Osteocyte (in vitro differentiated cells): ENCODE data around the gene C11orf71. TPM values are rescaled to one million over a fixed set of nuclear protein-coding genes. Genes with fewer than 3 reads are reported as not detected.

Experiments
- DNase-seq: peaks from one replicate; pipeline ENCODE4 v3.0.0; 2021; ENCODE audit warnings: mixed read lengths; ENCODE audit not compliant: unreplicated experiment; ENCODE audit errors: extremely low spot score
- H3K27ac Mint-ChIP-seq: one replicate; pipeline ENCODE4 v1.8.0; 2021; ENCODE audit warnings: mild to moderate bottlenecking, mixed read lengths; ENCODE audit not compliant: unreplicated experiment
- H3K27me3 Mint-ChIP-seq: one replicate; pipeline ENCODE4 v1.8.0; 2021; ENCODE audit warnings: mixed read lengths; ENCODE audit not compliant: unreplicated experiment
- H3K36me3 Mint-ChIP-seq: one replicate; pipeline ENCODE4 v1.8.0; 2021; ENCODE audit warnings: mixed read lengths; ENCODE audit not compliant: unreplicated experiment
- H3K4me1 Mint-ChIP-seq: one replicate; pipeline ENCODE4 v1.8.0; 2021; ENCODE audit warnings: mixed read lengths; ENCODE audit not compliant: unreplicated experiment
- H3K4me3 Mint-ChIP-seq: one replicate; pipeline ENCODE4 v1.8.0; 2021; ENCODE audit warnings: mild to moderate bottlenecking, moderate library complexity, mixed read lengths; ENCODE audit not compliant: unreplicated experiment
- H3K9me3 Mint-ChIP-seq: one replicate; pipeline ENCODE4 v1.8.0; 2021; ENCODE audit warnings: mixed read lengths; ENCODE audit not compliant: unreplicated experiment
- total RNA-seq: library from RNA; stranded (reverse); gene quantifications from 2 replicates; pipeline ENCODE4 v1.2.1, GENCODE V29; 2021
- TF ChIP-seq, protein P1 (sequence below): fragments of 200-600 bp; sonication (generic); IDR thresholded peaks from 2 replicates; pipeline ENCODE4 v1.5.0; 2021; ENCODE audit warnings: antibody characterized with exemption, mild to moderate bottlenecking, moderate library complexity

The C11orf71 gene
- total RNA-seq, 1 donor from 2014 or later = 6.8 TPM

DNA sequence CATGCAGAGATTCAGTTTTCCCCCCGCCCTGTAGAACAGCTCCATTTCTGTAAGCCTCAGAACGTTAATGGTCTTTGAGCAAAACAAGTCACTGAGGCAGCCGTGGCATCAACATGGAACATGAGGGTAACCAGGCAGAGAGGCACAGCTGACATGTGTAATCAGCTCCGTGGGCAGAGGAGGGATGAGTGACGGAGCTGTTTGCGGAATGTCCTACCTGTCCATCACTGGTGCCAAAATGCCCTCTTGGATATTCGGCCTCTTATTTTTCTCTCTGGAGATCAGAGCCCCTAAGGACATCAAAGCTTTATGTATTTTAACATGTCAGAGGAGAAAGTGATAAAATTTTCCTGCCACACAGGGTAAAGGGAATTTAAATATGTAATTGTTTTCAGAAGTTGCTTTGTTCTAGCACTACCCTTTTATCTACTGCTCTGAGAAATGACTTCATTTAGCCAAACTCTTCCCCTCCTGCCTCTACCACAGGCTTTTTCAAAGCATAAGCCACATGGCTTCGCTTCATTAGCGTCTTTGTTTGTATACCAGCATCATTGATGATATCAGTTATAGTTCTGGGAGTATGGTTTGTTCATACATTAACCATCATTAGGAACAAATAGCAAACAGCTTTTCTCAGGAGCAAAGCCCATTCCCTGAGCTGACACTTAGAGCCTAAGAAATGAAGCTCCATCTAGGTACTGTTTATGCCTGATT lies 32.9 kb downstream of the C11orf71 start:
- no peaks in the 10 kb centered on the region for H3K27me3 Mint-ChIP-seq

DNA sequence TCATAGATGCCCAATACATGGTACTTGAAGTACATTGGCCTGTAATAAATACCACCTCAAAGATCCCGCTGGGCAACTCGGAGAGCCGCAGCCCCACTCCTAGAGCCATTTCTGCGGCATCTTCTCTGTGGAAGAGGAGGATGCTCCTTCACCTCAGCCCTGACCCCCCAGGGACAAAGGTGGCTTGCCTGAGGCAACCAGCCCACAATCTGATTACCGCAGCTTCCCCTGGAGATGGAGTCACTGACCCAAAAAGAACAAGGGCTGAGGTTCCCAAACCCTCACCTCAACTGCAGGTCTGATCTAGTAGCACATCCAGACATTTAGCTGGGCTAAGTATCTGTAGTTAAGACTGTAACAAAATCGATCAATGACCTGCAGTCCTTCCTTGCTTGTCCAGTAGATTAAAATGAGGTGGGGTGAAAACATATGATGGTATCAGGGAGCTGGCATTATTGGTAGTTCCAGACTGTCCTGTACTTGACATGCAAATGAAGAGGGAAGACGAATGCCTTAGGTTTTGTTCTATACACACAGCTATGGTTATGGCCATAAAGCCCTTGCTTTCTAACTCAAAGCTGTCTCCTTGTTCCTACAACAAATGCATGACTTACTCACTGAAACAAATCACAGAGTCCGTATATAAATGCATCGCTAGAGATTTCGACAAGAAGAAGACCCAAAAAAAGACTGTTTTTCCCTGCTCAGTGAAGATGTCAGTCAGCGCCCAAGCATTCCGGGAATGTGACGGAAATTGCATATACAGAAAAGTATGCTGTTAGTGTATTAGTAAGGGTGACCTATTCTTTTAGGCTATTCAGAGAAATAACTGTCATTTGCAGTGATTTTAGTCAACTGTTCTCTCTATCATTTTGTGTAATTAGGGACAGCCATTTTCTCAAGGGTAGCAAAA lies 33.7 kb downstream of the C11orf71 start:
- Mint-ChIP-seq H3K27me3 (no peaks in the 10 kb centered on the region), H3K4me3 (peak overlapping the region; percentile 53), H3K4me1 (peaks cover 25% of the 10 kb centered on the region), H3K36me3 (no peaks in the 10 kb centered on the region), H3K27ac (peak overlapping the region; percentile 94), H3K9me3 (no peaks in the 10 kb centered on the region)
- TF ChIP-seq, protein P1, sequence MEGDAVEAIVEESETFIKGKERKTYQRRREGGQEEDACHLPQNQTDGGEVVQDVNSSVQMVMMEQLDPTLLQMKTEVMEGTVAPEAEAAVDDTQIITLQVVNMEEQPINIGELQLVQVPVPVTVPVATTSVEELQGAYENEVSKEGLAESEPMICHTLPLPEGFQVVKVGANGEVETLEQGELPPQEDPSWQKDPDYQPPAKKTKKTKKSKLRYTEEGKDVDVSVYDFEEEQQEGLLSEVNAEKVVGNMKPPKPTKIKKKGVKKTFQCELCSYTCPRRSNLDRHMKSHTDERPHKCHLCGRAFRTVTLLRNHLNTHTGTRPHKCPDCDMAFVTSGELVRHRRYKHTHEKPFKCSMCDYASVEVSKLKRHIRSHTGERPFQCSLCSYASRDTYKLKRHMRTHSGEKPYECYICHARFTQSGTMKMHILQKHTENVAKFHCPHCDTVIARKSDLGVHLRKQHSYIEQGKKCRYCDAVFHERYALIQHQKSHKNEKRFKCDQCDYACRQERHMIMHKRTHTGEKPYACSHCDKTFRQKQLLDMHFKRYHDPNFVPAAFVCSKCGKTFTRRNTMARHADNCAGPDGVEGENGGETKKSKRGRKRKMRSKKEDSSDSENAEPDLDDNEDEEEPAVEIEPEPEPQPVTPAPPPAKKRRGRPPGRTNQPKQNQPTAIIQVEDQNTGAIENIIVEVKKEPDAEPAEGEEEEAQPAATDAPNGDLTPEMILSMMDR = no peak
- DNase-seq = no peak

More for the DNA sequence above, 32.9 kb downstream of the C11orf71 start:
- Mint-ChIP-seq H3K27ac (peak overlapping the region; percentile 94), H3K4me3 (peak overlapping the region; percentile 53), H3K4me1 (peaks cover 25% of the 10 kb centered on the region), H3K36me3 (no peaks in the 10 kb centered on the region), H3K9me3 (no peaks in the 10 kb centered on the region)
- DNase-seq = no peak
- TF ChIP-seq, protein P1 = no peak

GRCh38 chr11:114362958-114363357 lies 37.4 kb downstream of the C11orf71 start:
- TF ChIP-seq, protein P1 = no peak
- H3K4me3 Mint-ChIP-seq = no peak overlapping the region
- H3K27ac Mint-ChIP-seq = no peak overlapping the region
- H3K9me3 Mint-ChIP-seq = no peaks in the 10 kb centered on the region
- no peaks in the 10 kb centered on the region for H3K27me3 Mint-ChIP-seq
- H3K36me3 Mint-ChIP-seq = no peaks in the 10 kb centered on the region
- DNase-seq = no peak
- peaks cover 37% of the 10 kb centered on the region for H3K4me1 Mint-ChIP-seq

DNA sequence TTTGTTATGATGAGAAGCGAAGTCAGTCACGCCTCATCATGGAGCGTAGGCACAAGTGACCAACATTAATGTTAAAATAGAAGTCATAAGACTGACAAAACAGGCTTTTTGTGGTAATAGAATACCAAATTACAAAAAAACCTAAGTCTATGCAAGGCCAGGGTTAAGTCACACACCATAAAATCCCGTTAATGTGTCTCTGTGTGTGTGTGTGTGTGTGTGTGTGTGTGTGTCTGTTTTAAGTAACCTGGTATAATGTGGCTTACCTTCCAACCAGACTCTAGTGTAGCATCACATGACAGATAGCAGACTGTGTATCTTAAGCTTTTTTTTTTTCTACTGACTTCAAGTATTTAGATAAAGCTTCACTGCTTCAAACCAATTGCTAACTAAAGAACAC lies 38.0 kb downstream of the C11orf71 start:
- Mint-ChIP-seq H3K4me3 (no peak overlapping the region), H3K27ac (no peak overlapping the region), H3K4me1 (peaks cover 31% of the 10 kb centered on the region), H3K9me3 (no peaks in the 10 kb centered on the region), H3K36me3 (no peaks in the 10 kb centered on the region), H3K27me3 (no peaks in the 10 kb centered on the region)
- no peak for DNase-seq
- TF ChIP-seq, protein P1 = no peak

GRCh38 chr11:114359342-114359741 lies 41.0 kb downstream of the C11orf71 start:
- DNase-seq = no peak
- no peak overlapping the region for H3K4me3 Mint-ChIP-seq
- TF ChIP-seq, protein P1 = no peak
- no peaks in the 10 kb centered on the region for H3K9me3 Mint-ChIP-seq
- no peaks in the 10 kb centered on the region for H3K36me3 Mint-ChIP-seq
- H3K27me3 Mint-ChIP-seq = no peaks in the 10 kb centered on the region
- no peak overlapping the region for H3K27ac Mint-ChIP-seq
- H3K4me1 Mint-ChIP-seq = peaks cover 15% of the 10 kb centered on the region
